HCT116 (cell line): Measurements from ENCODE around the gene FAAP100. TPM values are rescaled to one million over a fixed set of nuclear protein-coding genes. Genes with fewer than 3 reads are reported as not detected.
A peak's percentile ranks its signal among the peaks of the same experiment; 100 is the strongest.

Experiments used
- ATAC-seq: fragments of 200-7000 bp; cut with Tn5 transposase; 2 replicates; pipeline ENCODE4 v1.9.1; 2020; ENCODE audit warnings: mild to moderate bottlenecking, moderate library complexity
- BruUV-seq: library from RNA; stranded (reverse); fragments of 400-500 nt; replicated peaks from 2 replicates; lab custom pipeline; 2021; lab: Mats Ljungman, UMichigan
- CTCF ChIA-PET: fragments of 300-600 bp; sonication (Branson Sonifier 250); formaldehyde crosslinking; loops from one replicate; lab custom pipeline; 2021; ENCODE audit warnings: antibody characterized with exemption; lab: Charles Lee
- POLR2A ChIA-PET: fragments of 300-600, 350-600 bp; sonication (Branson Sonifier 250); formaldehyde crosslinking; loops from one replicate; lab custom pipeline; 2021; ENCODE audit warnings: antibody characterized with exemption; lab: Charles Lee
- RAD21 ChIA-PET, 2 experiments: fragments of 300-600 bp; sonication (Branson Sonifier 250); formaldehyde crosslinking; loops; one replicate each; lab custom pipeline; 2023; ENCODE audit warnings: low total read pairs in 2 of 2; ENCODE audit not compliant: uncharacterized antibody in 2 of 2, unreplicated experiment in 2 of 2, low non-redundant PET in 1 of 2; lab: Charles Lee
- DNase-seq: peaks from one replicate; pipeline ENCODE4 v3.0.0-alpha.2; 2010; ENCODE audit warnings: low read depth, low spot score
- H2AFZ ChIP-seq: fragments of 200-600 bp; shearing (Covaris generic), sonication (generic); 2 replicates; pipeline ENCODE4 v1.6.1; 2017; ENCODE audit warnings: low read depth, mixed run types, mixed read lengths, antibody characterized with exemption, low read length; ENCODE audit not compliant: poor library complexity, severe bottlenecking
- H3K27ac ChIP-seq: 2 replicates; pipeline ENCODE4 v1.5.1; 2012; ENCODE audit warnings: low read depth, low read length
- H3K27me3 ChIP-seq: fragments of 200-600 bp; sonication (generic); 2 replicates; pipeline ENCODE4 v1.6.1; 2016; ENCODE audit warnings: mixed run types, low read length, mixed read lengths; ENCODE audit not compliant: insufficient read depth
- H3K36me3 ChIP-seq, 2 experiments: fragments of 200-500 bp in 1 of 2; fragments of 200-600 bp in 1 of 2; sonication (Bioruptor generic) in 1 of 2; sonication (generic) in 1 of 2; 2 replicates each; pipeline versions ENCODE4 v1.5.1 to v1.6.1; 2014 to 2016; ENCODE audit warnings: low read length in 2 of 2, inconsistent platforms in 1 of 2, mixed read lengths in 1 of 2, mixed run types in 1 of 2; ENCODE audit not compliant: insufficient read depth in 2 of 2, control insufficient read depth in 1 of 2
- H3K4me1 ChIP-seq, 2 experiments: fragments of 200-600 bp in 1 of 2; sonication (generic) in 1 of 2; 2 replicates each; pipeline versions ENCODE4 v1.5.1 to v1.6.1; 2012 to 2017; ENCODE audit warnings: low read length in 2 of 2, inconsistent platforms in 1 of 2, mild to moderate bottlenecking in 1 of 2, mixed read lengths in 1 of 2, mixed run types in 1 of 2, moderate library complexity in 1 of 2; ENCODE audit not compliant: insufficient read depth in 2 of 2, control insufficient read depth in 1 of 2
- H3K4me2 ChIP-seq: fragments of 200-600 bp; sonication (generic); 2 replicates; pipeline ENCODE4 v1.6.1; 2017; ENCODE audit warnings: mixed run types, low read length, mixed read lengths
- H3K4me3 ChIP-seq, 2 experiments: fragments of 200-600 bp in 1 of 2; sonication (generic) in 1 of 2; replicated peaks in 1 of 2; 2 replicates each; pipeline ENCODE4 v1.5.1; 2011 to 2016; ENCODE audit warnings: low read length in 2 of 2, control low read depth in 1 of 2, low read depth in 1 of 2, mild to moderate bottlenecking in 1 of 2, mixed read lengths in 1 of 2, mixed run types in 1 of 2
- H3K79me2 ChIP-seq: fragments of 200-600 bp; sonication (generic); 2 replicates; pipeline ENCODE4 v1.6.1; 2017; ENCODE audit warnings: mild to moderate bottlenecking, mixed run types, low read length, moderate library complexity, mixed read lengths; ENCODE audit not compliant: insufficient read depth
- H3K9ac ChIP-seq: fragments of 200-600 bp; sonication (generic); 2 replicates; pipeline ENCODE4 v1.6.1; 2016; ENCODE audit warnings: low read length, mixed read lengths
- H3K9me2 ChIP-seq: fragments of 200-600 bp; sonication (generic), shearing (Covaris generic); 2 replicates; pipeline ENCODE4 v1.6.1; 2017; ENCODE audit warnings: mixed run types, mild to moderate bottlenecking, moderate library complexity; ENCODE audit not compliant: insufficient read depth
- H3K9me3 ChIP-seq, 2 experiments: fragments of 200-500 bp in 1 of 2; fragments of 200-600 bp in 1 of 2; sonication (Bioruptor generic) in 1 of 2; sonication (generic) in 1 of 2; 2 replicates each; pipeline ENCODE4 v1.6.1; 2014 to 2017; ENCODE audit warnings: low read length in 2 of 2, mixed read lengths in 2 of 2, inconsistent platforms in 1 of 2, low read depth in 1 of 2, mild to moderate bottlenecking in 1 of 2, mixed run types in 1 of 2, moderate library complexity in 1 of 2; ENCODE audit not compliant: control insufficient read depth in 1 of 2, insufficient read depth in 1 of 2
- H4K20me1 ChIP-seq: fragments of 200-600 bp; sonication (generic), shearing (Covaris generic); 2 replicates; pipeline ENCODE4 v1.6.1; 2017; ENCODE audit warnings: mixed run types, mild to moderate bottlenecking, moderate library complexity; ENCODE audit not compliant: insufficient read depth
- CBX3 ChIP-seq: IDR thresholded peaks from 2 replicates; pipeline ENCODE4 v1.6.1; 2012; ENCODE audit warnings: low read depth
- EGR1 ChIP-seq: IDR thresholded peaks from 2 replicates; pipeline ENCODE4 v1.6.1; 2012; ENCODE audit warnings: low read depth
- ELF1 ChIP-seq: IDR thresholded peaks from 2 replicates; pipeline ENCODE4 v1.6.1; 2012; ENCODE audit warnings: low read depth, borderline replicate concordance
- EZH2 ChIP-seq: fragments of 200-600 bp; sonication (generic); IDR thresholded peaks from 2 replicates; pipeline ENCODE4 v1.6.1; 2017; ENCODE audit warnings: antibody characterized with exemption, mixed run types
- EZH2phosphoT487 ChIP-seq: fragments of 200-600 bp; IDR thresholded peaks from 2 replicates; pipeline ENCODE4 v1.6.1; 2018; ENCODE audit warnings: antibody characterized with exemption, borderline replicate concordance
- POLR2A ChIP-seq: IDR thresholded peaks from 2 replicates; pipeline ENCODE4 v1.7.0; 2011; ENCODE audit warnings: borderline replicate concordance; ENCODE audit not compliant: insufficient read depth, insufficient read length; ENCODE audit errors: extremely low read depth
- RAD21 ChIP-seq: IDR thresholded peaks from 2 replicates; pipeline ENCODE4 v1.6.1; 2012; ENCODE audit warnings: low read depth, mild to moderate bottlenecking
- SP1 ChIP-seq: IDR thresholded peaks from 2 replicates; pipeline ENCODE4 v1.6.1; 2012; ENCODE audit warnings: low read depth
- YY1 ChIP-seq: IDR thresholded peaks from 2 replicates; pipeline ENCODE4 v1.6.1; 2011; ENCODE audit warnings: low read length, low read depth, moderate library complexity, mild to moderate bottlenecking; ENCODE audit not compliant: insufficient replicate concordance; ENCODE audit errors: extremely low read depth
- intact Hi-C: fragments of 100-400 bp; cut with micrococcal nuclease; formaldehyde crosslinking; loops from 2 replicates; pipeline ENCODE4 v1.10.0; 2022
- total RNA-seq: library from RNA; stranded (reverse); gene quantifications from one replicate; pipeline ENCODE4 v1.2.1, GENCODE V29; 2021; ENCODE audit not compliant: unreplicated experiment
- TF ChIP-seq, protein P1 (sequence below): IDR thresholded peaks from 2 replicates; pipeline ENCODE4 v1.6.1; 2011; ENCODE audit warnings: mild to moderate bottlenecking, low read length, moderate library complexity; ENCODE audit not compliant: insufficient replicate concordance; ENCODE audit errors: extremely low read depth
- TF ChIP-seq, protein P2 (sequence below): IDR thresholded peaks from 2 replicates; pipeline ENCODE4 v1.6.1; 2012
- TF ChIP-seq, protein P3 (sequence below), 3 experiments: fragments of 200-600 bp in 1 of 3; sonication (generic) in 1 of 3; IDR thresholded peaks in 2 of 3; conservative IDR thresholded peaks in 1 of 3; 2 replicates each; pipeline ENCODE4 v1.5.1; 2012 to 2017; ENCODE audit warnings: low read depth in 2 of 3, low read length in 2 of 3, antibody characterized with exemption in 1 of 3, borderline replicate concordance in 1 of 3, control low read depth in 1 of 3, mild to moderate bottlenecking in 1 of 3, mixed read lengths in 1 of 3, mixed run types in 1 of 3, moderate library complexity in 1 of 3; ENCODE audit not compliant: insufficient read depth in 1 of 3
- TF ChIP-seq, protein P4 (sequence below): IDR thresholded peaks from 2 replicates; pipeline ENCODE4 v1.6.1; 2012; ENCODE audit warnings: low read depth
- TF ChIP-seq, protein P5 (sequence below): IDR thresholded peaks from 2 replicates; pipeline ENCODE4 v1.6.1; 2012

FAAP100 gene
- total RNA-seq, 1 experiment from 2014 or later, result 53.4 TPM

DNA sequence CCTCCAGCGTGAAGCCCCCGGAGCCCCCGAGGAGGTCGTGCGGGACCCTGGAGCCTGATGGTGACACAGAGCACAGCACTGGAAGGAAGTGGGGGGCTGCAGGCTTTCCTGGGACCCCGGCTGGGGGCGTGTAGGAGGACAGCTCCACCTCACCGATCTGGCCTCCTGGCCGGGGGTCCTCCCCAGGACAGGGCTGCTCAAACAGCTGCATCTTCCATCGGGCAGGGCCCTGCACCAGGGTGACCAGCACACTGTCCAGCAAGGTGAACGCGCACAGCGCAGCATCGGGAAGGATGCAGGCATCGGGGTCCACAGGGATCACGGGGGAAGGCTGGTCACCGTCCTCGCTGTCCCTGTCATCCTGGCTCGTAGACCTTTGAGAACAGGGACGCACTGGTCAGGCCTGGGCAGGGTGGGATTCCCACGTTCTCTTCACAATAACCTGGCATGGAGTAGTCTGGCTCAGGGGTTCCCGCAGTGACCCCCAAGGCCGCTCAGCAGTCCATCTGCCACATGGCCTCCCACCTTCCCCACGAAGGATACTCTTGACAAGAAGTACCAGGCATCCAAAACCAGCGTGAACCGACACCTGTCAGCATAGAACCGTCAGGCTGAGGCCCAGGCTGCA, 1.2 kb downstream of the FAAP100 start:
- Histone ChIP-seq H3K27ac (peak overlapping the region; percentile 86), H3K9me3 (no peaks in the 10 kb centered on the region), H3K36me3 (peaks cover 17 to 42% of the 10 kb centered on the region in 2 experiments), H3K9me2 (no peaks in the 10 kb centered on the region), H3K9ac (peak overlapping the region; percentile 80), H3K4me1 (peaks cover 17 to 28% of the 10 kb centered on the region in 2 experiments), H3K79me2 (peaks cover 44% of the 10 kb centered on the region), H4K20me1 (no peaks in the 10 kb centered on the region), H2AFZ (no peak overlapping the region), H3K27me3 (no peaks in the 10 kb centered on the region), H3K4me2 (peak overlapping the region; percentile 82), H3K4me3 (peak overlapping the region; percentile 94 to 96)
- intact Hi-C loops, result loop anchor here (5.0 to 10.0 kb wide), 2 partner anchors 51 to 144 kb away; no protein-coding TSS in a partner anchor
- DNase-seq (no peak), ATAC-seq (no peak)
- TF ChIP-seq, protein P1, sequence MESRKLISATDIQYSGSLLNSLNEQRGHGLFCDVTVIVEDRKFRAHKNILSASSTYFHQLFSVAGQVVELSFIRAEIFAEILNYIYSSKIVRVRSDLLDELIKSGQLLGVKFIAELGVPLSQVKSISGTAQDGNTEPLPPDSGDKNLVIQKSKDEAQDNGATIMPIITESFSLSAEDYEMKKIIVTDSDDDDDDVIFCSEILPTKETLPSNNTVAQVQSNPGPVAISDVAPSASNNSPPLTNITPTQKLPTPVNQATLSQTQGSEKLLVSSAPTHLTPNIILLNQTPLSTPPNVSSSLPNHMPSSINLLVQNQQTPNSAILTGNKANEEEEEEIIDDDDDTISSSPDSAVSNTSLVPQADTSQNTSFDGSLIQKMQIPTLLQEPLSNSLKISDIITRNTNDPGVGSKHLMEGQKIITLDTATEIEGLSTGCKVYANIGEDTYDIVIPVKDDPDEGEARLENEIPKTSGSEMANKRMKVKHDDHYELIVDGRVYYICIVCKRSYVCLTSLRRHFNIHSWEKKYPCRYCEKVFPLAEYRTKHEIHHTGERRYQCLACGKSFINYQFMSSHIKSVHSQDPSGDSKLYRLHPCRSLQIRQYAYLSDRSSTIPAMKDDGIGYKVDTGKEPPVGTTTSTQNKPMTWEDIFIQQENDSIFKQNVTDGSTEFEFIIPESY, result no peak
- TF ChIP-seq, protein P2, sequence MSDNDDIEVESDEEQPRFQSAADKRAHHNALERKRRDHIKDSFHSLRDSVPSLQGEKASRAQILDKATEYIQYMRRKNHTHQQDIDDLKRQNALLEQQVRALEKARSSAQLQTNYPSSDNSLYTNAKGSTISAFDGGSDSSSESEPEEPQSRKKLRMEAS, result no peak
- TF ChIP-seq RAD21 (no peak), EGR1 (no peak), ELF1 (no peak), SP1 (no peak), CBX3 (no peak), EZH2phosphoT487 (no peak), POLR2A (no peak), EZH2 (no peak), YY1 (no peak)
- TF ChIP-seq, protein P3, sequence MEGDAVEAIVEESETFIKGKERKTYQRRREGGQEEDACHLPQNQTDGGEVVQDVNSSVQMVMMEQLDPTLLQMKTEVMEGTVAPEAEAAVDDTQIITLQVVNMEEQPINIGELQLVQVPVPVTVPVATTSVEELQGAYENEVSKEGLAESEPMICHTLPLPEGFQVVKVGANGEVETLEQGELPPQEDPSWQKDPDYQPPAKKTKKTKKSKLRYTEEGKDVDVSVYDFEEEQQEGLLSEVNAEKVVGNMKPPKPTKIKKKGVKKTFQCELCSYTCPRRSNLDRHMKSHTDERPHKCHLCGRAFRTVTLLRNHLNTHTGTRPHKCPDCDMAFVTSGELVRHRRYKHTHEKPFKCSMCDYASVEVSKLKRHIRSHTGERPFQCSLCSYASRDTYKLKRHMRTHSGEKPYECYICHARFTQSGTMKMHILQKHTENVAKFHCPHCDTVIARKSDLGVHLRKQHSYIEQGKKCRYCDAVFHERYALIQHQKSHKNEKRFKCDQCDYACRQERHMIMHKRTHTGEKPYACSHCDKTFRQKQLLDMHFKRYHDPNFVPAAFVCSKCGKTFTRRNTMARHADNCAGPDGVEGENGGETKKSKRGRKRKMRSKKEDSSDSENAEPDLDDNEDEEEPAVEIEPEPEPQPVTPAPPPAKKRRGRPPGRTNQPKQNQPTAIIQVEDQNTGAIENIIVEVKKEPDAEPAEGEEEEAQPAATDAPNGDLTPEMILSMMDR (IDR thresholded peaks at IDR 0.05 in 2 of 3, conservative IDR thresholded peaks at IDR 0.05 in 1 of 3; ENCODE audit: borderline replicate concordance in 1 of 3, insufficient read depth in 1 of 3, low read depth in 2 of 3, low read length in 2 of 3), result no peak
- TF ChIP-seq, protein P4, sequence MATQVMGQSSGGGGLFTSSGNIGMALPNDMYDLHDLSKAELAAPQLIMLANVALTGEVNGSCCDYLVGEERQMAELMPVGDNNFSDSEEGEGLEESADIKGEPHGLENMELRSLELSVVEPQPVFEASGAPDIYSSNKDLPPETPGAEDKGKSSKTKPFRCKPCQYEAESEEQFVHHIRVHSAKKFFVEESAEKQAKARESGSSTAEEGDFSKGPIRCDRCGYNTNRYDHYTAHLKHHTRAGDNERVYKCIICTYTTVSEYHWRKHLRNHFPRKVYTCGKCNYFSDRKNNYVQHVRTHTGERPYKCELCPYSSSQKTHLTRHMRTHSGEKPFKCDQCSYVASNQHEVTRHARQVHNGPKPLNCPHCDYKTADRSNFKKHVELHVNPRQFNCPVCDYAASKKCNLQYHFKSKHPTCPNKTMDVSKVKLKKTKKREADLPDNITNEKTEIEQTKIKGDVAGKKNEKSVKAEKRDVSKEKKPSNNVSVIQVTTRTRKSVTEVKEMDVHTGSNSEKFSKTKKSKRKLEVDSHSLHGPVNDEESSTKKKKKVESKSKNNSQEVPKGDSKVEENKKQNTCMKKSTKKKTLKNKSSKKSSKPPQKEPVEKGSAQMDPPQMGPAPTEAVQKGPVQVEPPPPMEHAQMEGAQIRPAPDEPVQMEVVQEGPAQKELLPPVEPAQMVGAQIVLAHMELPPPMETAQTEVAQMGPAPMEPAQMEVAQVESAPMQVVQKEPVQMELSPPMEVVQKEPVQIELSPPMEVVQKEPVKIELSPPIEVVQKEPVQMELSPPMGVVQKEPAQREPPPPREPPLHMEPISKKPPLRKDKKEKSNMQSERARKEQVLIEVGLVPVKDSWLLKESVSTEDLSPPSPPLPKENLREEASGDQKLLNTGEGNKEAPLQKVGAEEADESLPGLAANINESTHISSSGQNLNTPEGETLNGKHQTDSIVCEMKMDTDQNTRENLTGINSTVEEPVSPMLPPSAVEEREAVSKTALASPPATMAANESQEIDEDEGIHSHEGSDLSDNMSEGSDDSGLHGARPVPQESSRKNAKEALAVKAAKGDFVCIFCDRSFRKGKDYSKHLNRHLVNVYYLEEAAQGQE, result no peak
- TF ChIP-seq, protein P5, sequence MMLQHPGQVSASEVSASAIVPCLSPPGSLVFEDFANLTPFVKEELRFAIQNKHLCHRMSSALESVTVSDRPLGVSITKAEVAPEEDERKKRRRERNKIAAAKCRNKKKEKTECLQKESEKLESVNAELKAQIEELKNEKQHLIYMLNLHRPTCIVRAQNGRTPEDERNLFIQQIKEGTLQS, result no peak
- BruUV-seq, result TSS peak; percentile 36
- ChIA-PET POLR2A (no interaction called here), CTCF (no interaction called here), RAD21 (no interaction called here)
